Fibroblast of villous mesenchyme (primary cell): Measurements from ENCODE around the gene GTF2IRD1. TPM values are rescaled to one million over a fixed set of nuclear protein-coding genes. Genes with fewer than 3 reads are reported as not detected.

Experiments used
- DNase-seq: peaks from one replicate; pipeline ENCODE4 v3.0.0-alpha.2; 2010; ENCODE audit warnings: low read depth
- H3K4me3 ChIP-seq: 2 replicates; pipeline ENCODE4 v1.5.1; 2011; ENCODE audit warnings: low read depth, mild to moderate bottlenecking, low read length
- total RNA-seq: library from RNA; depleted of rRNA; stranded (reverse); fragments of >200 nt; gene quantifications from 2 replicates; pipeline ENCODE4 v1.2.3, GENCODE V29; 2012
- TF ChIP-seq, protein P1 (sequence below): IDR thresholded peaks from 2 replicates; pipeline ENCODE4 v1.5.1; 2012; ENCODE audit warnings: low read depth, mild to moderate bottlenecking, low read length; ENCODE audit not compliant: insufficient read depth

The GTF2IRD1 gene
- total RNA-seq, 1 donor = 13.4 TPM

DNA sequence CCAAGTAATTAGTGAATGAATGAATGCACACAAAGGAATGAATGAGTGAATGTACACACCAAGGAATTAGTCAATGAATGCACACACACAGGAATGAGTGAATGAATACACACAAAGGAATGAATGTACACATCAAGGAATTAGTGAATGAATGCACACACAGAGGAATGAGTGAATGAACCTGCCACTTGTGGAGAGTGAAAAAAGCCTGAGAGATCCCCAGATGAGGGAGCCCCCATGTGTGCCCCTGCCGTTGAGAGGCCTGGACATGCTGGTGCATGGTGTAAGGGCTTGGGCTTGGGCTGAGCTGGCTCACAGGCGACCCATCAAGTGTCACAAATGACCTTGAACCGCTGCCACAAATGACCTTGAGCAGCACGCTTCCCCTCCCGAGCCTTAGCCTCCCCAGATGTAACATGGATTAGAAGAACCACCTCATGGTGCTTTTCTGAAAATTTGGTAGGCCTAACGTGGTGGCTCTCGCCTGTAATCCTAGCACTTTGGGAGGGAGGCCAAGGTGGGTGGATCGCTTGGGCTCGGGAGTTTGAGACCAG lies 46.2 kb downstream of the GTF2IRD1 start:
- TF ChIP-seq, protein P1, sequence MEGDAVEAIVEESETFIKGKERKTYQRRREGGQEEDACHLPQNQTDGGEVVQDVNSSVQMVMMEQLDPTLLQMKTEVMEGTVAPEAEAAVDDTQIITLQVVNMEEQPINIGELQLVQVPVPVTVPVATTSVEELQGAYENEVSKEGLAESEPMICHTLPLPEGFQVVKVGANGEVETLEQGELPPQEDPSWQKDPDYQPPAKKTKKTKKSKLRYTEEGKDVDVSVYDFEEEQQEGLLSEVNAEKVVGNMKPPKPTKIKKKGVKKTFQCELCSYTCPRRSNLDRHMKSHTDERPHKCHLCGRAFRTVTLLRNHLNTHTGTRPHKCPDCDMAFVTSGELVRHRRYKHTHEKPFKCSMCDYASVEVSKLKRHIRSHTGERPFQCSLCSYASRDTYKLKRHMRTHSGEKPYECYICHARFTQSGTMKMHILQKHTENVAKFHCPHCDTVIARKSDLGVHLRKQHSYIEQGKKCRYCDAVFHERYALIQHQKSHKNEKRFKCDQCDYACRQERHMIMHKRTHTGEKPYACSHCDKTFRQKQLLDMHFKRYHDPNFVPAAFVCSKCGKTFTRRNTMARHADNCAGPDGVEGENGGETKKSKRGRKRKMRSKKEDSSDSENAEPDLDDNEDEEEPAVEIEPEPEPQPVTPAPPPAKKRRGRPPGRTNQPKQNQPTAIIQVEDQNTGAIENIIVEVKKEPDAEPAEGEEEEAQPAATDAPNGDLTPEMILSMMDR = no peak
- no peak for DNase-seq
- H3K4me3 ChIP-seq = no peak overlapping the region

DNA sequence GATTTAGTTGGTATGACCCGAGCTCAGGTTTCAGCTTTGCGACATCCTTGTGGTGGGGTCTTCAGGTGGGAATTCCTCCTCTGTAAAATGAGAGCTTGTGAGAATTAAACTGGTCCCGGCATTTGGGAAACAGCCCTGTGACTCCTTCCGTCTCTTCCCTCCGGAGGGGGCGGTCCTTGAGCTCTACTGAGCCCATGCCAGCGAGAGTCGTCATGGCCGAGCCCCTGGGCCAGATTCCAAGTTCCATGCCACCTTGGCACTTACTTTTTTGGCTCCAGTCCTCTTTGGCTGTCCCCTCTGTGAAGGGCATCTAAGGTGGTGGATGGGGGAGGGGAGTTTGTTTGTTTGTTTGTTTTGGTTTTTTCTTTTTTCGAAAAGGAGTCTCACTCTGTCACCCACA lies 47.6 kb downstream of the GTF2IRD1 start:
- DNase-seq = no peak
- TF ChIP-seq, protein P1 = no peak
- no peak overlapping the region for H3K4me3 ChIP-seq

GRCh38 chr7:74502216-74502891 lies 48.6 kb downstream of the GTF2IRD1 start:
- no peak for DNase-seq
- TF ChIP-seq, protein P1 = no peak
- H3K4me3 ChIP-seq = no peak overlapping the region

GRCh38 chr7:74503061-74503460 lies 49.4 kb downstream of the GTF2IRD1 start:
- TF ChIP-seq, protein P1 = no peak
- H3K4me3 ChIP-seq = no peak overlapping the region
- DNase-seq = no peak

GRCh38 chr7:74503943-74504342 lies 50.2 kb downstream of the GTF2IRD1 start:
- no peak for DNase-seq
- TF ChIP-seq, protein P1 = no peak
- H3K4me3 ChIP-seq = no peak overlapping the region

GRCh38 chr7:74505471-74506324 lies 52.0 kb downstream of the GTF2IRD1 start:
- DNase-seq = peak; percentile 13
- TF ChIP-seq, protein P1 = no peak
- no peak overlapping the region for H3K4me3 ChIP-seq
